B cell (primary cell): Measurements from ENCODE around the gene KCNIP2.

Experiments
- CTCF ChIP-seq: fragments of 200-600 bp; IDR thresholded peaks from one replicate; pipeline ENCODE4 v1.8.0; 2022; ENCODE audit warnings: antibody characterized with exemption, mild to moderate bottlenecking
- EZH2 ChIP-seq: IDR thresholded peaks from 2 replicates; pipeline ENCODE4 v1.6.1; 2012; ENCODE audit warnings: borderline replicate concordance, low read depth, mild to moderate bottlenecking, moderate library complexity, low read length; ENCODE audit not compliant: insufficient read depth, poor library complexity, severe bottlenecking

DNA sequence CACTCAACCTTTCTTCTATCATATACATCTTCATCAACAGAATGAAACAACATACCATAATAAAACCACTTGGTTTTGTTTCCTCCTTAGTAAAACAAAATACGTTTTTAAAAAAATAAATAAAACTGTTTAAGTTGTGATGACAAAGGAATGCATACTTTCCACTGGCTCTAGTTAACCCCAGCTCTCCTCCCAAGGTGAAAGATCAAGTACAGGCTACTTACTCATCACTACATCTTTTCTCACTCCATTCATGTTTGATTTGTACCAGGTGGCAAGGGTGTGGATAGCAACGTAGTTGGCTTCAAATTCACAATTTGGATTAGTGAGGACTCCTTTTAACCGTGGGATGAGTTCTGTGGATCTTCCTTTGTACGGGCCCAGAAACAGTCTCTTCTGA is 40.1 kb downstream of the KCNIP2 start:
- TF ChIP-seq CTCF = no peak
- TF ChIP-seq EZH2 = no peak
